IMR-90 (cell line): ENCODE measurements around the gene MDM1.
A peak's percentile ranks its signal among the peaks of the same experiment; 100 is the strongest.

Source experiments
- BHLHE40 ChIP-seq: fragments of 150-350 bp; IDR thresholded peaks from 2 replicates; pipeline ENCODE4 v1.6.1; 2016; ENCODE audit warnings: mild to moderate bottlenecking, low read depth, low read length
- CEBPB ChIP-seq: IDR thresholded peaks from 2 replicates; pipeline ENCODE4 v1.6.1; 2012; ENCODE audit warnings: low read depth, low read length, improper control_type of control experiment
- CTCF ChIP-seq: conservative IDR thresholded peaks from 2 replicates; pipeline ENCODE4 v1.5.1; 2012; ENCODE audit warnings: mild to moderate bottlenecking, low read depth, low read length, improper control_type of control experiment
- ELK1 ChIP-seq: fragments of 150-350 bp; IDR thresholded peaks from 2 replicates; pipeline ENCODE4 v1.6.1; 2016; ENCODE audit warnings: low read depth, mild to moderate bottlenecking, low read length, moderate library complexity, borderline replicate concordance
- MAFK ChIP-seq: IDR thresholded peaks from 2 replicates; pipeline ENCODE4 v1.6.1; 2012; ENCODE audit warnings: low read depth, low read length, improper control_type of control experiment
- MAZ ChIP-seq: IDR thresholded peaks from 2 replicates; pipeline ENCODE4 v1.6.1; 2012; ENCODE audit warnings: low read depth, mild to moderate bottlenecking, low read length, improper control_type of control experiment, moderate library complexity, borderline replicate concordance
- MXI1 ChIP-seq: IDR thresholded peaks from 2 replicates; pipeline ENCODE4 v1.6.1; 2012; ENCODE audit warnings: low read depth, mild to moderate bottlenecking, low read length, moderate library complexity, borderline replicate concordance
- NFE2L2 ChIP-seq: fragments of 150-350 bp; IDR thresholded peaks from 2 replicates; pipeline ENCODE4 v1.6.1; 2016; ENCODE audit warnings: low read depth, mild to moderate bottlenecking, low read length
- POLR2A ChIP-seq: IDR thresholded peaks from 2 replicates; pipeline ENCODE4 v1.6.1; 2012; ENCODE audit warnings: mild to moderate bottlenecking, low read depth, low read length
- RAD21 ChIP-seq: IDR thresholded peaks from 2 replicates; pipeline ENCODE4 v1.6.1; 2012; ENCODE audit warnings: low read length, improper control_type of control experiment
- RCOR1 ChIP-seq: IDR thresholded peaks from 2 replicates; pipeline ENCODE4 v1.6.1; 2012; ENCODE audit warnings: mild to moderate bottlenecking, low read length, improper control_type of control experiment; ENCODE audit not compliant: insufficient replicate concordance
- RFX5 ChIP-seq: IDR thresholded peaks from 2 replicates; pipeline ENCODE4 v1.8.0; 2012; ENCODE audit warnings: low read depth, mild to moderate bottlenecking, low read length, moderate library complexity
- SMC3 ChIP-seq: fragments of 150-350 bp; IDR thresholded peaks from 2 replicates; pipeline ENCODE4 v1.6.1; 2016; ENCODE audit warnings: low read depth, mild to moderate bottlenecking, antibody characterized with exemption, low read length, moderate library complexity
- USF2 ChIP-seq: fragments of 150-350 bp; IDR thresholded peaks from 2 replicates; pipeline ENCODE4 v1.6.1; 2017; ENCODE audit warnings: mild to moderate bottlenecking, antibody characterized with exemption, low read length, low read depth

GRCh38 chr12:68264158-68264855 lies 67.9 kb downstream of the MDM1 start:
- TF ChIP-seq CTCF, result no peak
- no peak for TF ChIP-seq USF2
- no peak for TF ChIP-seq SMC3
- no peak for TF ChIP-seq ELK1
- TF ChIP-seq MXI1, result no peak
- no peak for TF ChIP-seq POLR2A
- TF ChIP-seq CEBPB, result no peak
- TF ChIP-seq BHLHE40, result no peak
- TF ChIP-seq RAD21, result no peak
- no peak for TF ChIP-seq RCOR1
- TF ChIP-seq MAFK, result peak; percentile 13; the same call in 1 of the 2 replicates
- no peak for TF ChIP-seq RFX5
- TF ChIP-seq MAZ, result no peak
- no peak for TF ChIP-seq NFE2L2
